ENCODE data around the gene CMTR2. TPM values are rescaled to one million over a fixed set of nuclear protein-coding genes. Genes with fewer than 3 reads are reported as not detected.

The CMTR2 gene
- total RNA-seq, 1 experiment from 2014 or later, result 15.5 TPM

DNA sequence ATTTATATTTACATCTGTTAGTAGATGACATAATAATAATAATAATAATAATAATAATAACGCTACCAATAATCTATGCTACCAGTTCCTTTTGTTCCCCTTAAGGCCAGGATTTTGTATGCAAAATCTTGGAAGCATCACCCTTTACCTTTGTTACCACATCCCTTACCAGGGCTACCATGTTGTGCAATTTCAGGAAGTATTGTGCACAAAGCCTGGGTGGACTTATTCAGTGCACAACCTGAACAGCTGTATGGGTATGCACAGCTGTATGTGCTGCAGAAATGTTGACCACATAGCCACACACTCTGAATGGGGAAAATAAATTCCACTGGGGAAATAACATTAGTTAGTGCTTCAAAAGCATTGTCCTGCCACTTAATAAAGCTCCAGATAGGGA is 49.4 kb upstream of the CMTR2 start:
- H3K18ac ChIP-seq (ENCODE audit: insufficient read length, low read depth, low read length), result no peak overlapping the region
- no peak overlapping the region for H3K4me2 ChIP-seq (ENCODE audit: insufficient read depth, insufficient read length, low read length)
- no peak overlapping the region for H2BK15ac ChIP-seq (ENCODE audit: low read depth, low read length)
- no peak overlapping the region for H3K27ac Mint-ChIP-seq
- no peaks in the 10 kb centered on the region for H4K20me1 ChIP-seq (ENCODE audit: control insufficient read depth, insufficient read depth, insufficient read length)
- no peak overlapping the region for H2BK20ac ChIP-seq (ENCODE audit: low read depth, low read length, poor library complexity, severe bottlenecking)
- H3K27me3 Mint-ChIP-seq (ENCODE audit: low read depth), result peaks cover 4% of the 10 kb centered on the region
- H2BK12ac ChIP-seq (ENCODE audit: insufficient read length, low read depth, low read length), result no peak overlapping the region
- H2BK5ac ChIP-seq (ENCODE audit: insufficient read length, low read length), result no peak overlapping the region
- H3K23me2 ChIP-seq (ENCODE audit: insufficient read length, low read depth, low read length, poor library complexity, severe bottlenecking), result no peaks in the 10 kb centered on the region
- no peak overlapping the region for H3K27ac ChIP-seq (ENCODE audit: insufficient read length, low read depth, low read length)
- H3K23ac ChIP-seq (ENCODE audit: insufficient read length, low read depth, low read length), result no peak overlapping the region
- H2BK120ac ChIP-seq (ENCODE audit: low read depth, low read length, poor library complexity, severe bottlenecking), result no peak overlapping the region
- no peak overlapping the region for H2AFZ ChIP-seq (ENCODE audit: low read length)
- H3K4ac ChIP-seq (ENCODE audit: low read depth, low read length), result no peak overlapping the region
- H3K9me3 Mint-ChIP-seq, result peaks cover 2 to 3% of the 10 kb centered on the region in 2 experiments; a peak in 3 of 5 replicates
- no peak overlapping the region for H2AK5ac ChIP-seq (ENCODE audit: insufficient read length, low read length)
- no peak for DNase-seq
- no peak overlapping the region for H4K8ac ChIP-seq (replicated peaks; ENCODE audit: insufficient read length, low read depth, low read length)
- no peaks in the 10 kb centered on the region for H3K4me1 ChIP-seq (ENCODE audit: insufficient read depth, low read length)
- H4K91ac ChIP-seq (ENCODE audit: insufficient read length, low read depth, low read length), result no peak overlapping the region
- no peaks in the 10 kb centered on the region for H3K4me1 Mint-ChIP-seq
- H3K27me3 ChIP-seq (ENCODE audit: insufficient read depth, low read length), result no peaks in the 10 kb centered on the region
- no peak overlapping the region for H3K56ac ChIP-seq (ENCODE audit: insufficient read length, low read depth, low read length)
- H3K14ac ChIP-seq (ENCODE audit: insufficient read depth, low read length), result no peak overlapping the region
- H3K4me3 Mint-ChIP-seq, result no peak overlapping the region
- H3K9ac ChIP-seq (ENCODE audit: extremely low read depth, insufficient read length, low read length), result no peak overlapping the region
- no peaks in the 10 kb centered on the region for H3K9me3 ChIP-seq (ENCODE audit: control insufficient read depth, low read depth, low read length)
- no peak overlapping the region for H3T11ph ChIP-seq (ENCODE audit: low read length)
- no peak overlapping the region for H4K5ac ChIP-seq (ENCODE audit: insufficient read length, low read depth, low read length)
- WGBS (ENCODE audit: extremely low coverage, insufficient read length, low lambda C conversion rate), result no CpG with 5 or more reads among the region's 1 CpG
- no peaks in the 10 kb centered on the region for H3K79me2 ChIP-seq (ENCODE audit: insufficient read depth, low read length)
- peaks cover 0 to 4% (median 0%) of the 10 kb centered on the region in 3 experiments; a peak in 1 of 7 replicates for H3K36me3 Mint-ChIP-seq (ENCODE audit: insufficient read depth in 1 of 3, low read depth in 3 of 3)
- TF ChIP-seq, protein P1, sequence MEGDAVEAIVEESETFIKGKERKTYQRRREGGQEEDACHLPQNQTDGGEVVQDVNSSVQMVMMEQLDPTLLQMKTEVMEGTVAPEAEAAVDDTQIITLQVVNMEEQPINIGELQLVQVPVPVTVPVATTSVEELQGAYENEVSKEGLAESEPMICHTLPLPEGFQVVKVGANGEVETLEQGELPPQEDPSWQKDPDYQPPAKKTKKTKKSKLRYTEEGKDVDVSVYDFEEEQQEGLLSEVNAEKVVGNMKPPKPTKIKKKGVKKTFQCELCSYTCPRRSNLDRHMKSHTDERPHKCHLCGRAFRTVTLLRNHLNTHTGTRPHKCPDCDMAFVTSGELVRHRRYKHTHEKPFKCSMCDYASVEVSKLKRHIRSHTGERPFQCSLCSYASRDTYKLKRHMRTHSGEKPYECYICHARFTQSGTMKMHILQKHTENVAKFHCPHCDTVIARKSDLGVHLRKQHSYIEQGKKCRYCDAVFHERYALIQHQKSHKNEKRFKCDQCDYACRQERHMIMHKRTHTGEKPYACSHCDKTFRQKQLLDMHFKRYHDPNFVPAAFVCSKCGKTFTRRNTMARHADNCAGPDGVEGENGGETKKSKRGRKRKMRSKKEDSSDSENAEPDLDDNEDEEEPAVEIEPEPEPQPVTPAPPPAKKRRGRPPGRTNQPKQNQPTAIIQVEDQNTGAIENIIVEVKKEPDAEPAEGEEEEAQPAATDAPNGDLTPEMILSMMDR (conservative IDR thresholded peaks at IDR 0.05), result no peak
- no peaks in the 10 kb centered on the region for H3K79me1 ChIP-seq (ENCODE audit: insufficient read depth, low read depth, low read length, poor library complexity, severe bottlenecking)

Measured in H9 (cell line).